HG02763 (cell line): ENCODE data around the gene SPATA24.
"Not testable (repeated sequence)": the region's sequence is repeated elsewhere in the genome, so short reads cannot be mapped to it uniquely, and the experiment has no call there.

Experiments used
- ATAC-seq: cut with Tn5 transposase; IDR thresholded peaks from one replicate; pipeline ENCODE4 v1.9.1; 2021; ENCODE audit warnings: mild to moderate bottlenecking, moderate library complexity; ENCODE audit not compliant: unreplicated experiment

SPATA24 gene

GRCh38 chr5:139395844-139396640 lies 7.8 kb downstream of the SPATA24 start:
- no peak for ATAC-seq

- ATAC-seq, result no peak
Observed at GRCh38 chr5:139394654-139395566, 9.0 kb downstream of the SPATA24 start, which contains the start of gene PROB1. Gene PROB1, minus strand, starts transcription at chr5:139395104. Its CDS starts 23 bp downstream, at chr5:139395081.

GRCh38 chr5:139394123-139394653 lies 9.7 kb downstream of the SPATA24 start:
- ATAC-seq, result no peak

GRCh38 chr5:139393497-139394122 lies 10.3 kb downstream of the SPATA24 start:
- ATAC-seq, result no peak

- peak; percentile 49 for ATAC-seq
Observed at GRCh38 chr5:139392678-139393496, 11.0 kb downstream of the SPATA24 start.

- ATAC-seq, result no peak
Observed at GRCh38 chr5:139392324-139392677, 11.6 kb downstream of the SPATA24 start.

GRCh38 chr5:139391570-139392323 lies 12.1 kb downstream of the SPATA24 start:
- ATAC-seq, result no peak

- no peak for ATAC-seq
Observed at GRCh38 chr5:139390639-139391569, 13.0 kb downstream of the SPATA24 start.

GRCh38 chr5:139389701-139390638 lies 13.9 kb downstream of the SPATA24 start, which contains the start of gene MZB1:
Gene MZB1, minus strand, starts transcription at chr5:139389913. Its CDS starts 57 bp downstream, at chr5:139389856.
- ATAC-seq, result peak; percentile 36

GRCh38 chr5:139388198-139388821 lies 15.6 kb downstream of the SPATA24 start:
- no peak for ATAC-seq

- ATAC-seq, result no peak
Observed at GRCh38 chr5:139387611-139388197, 16.2 kb downstream of the SPATA24 start.

GRCh38 chr5:139386956-139387355 lies 16.9 kb downstream of the SPATA24 start:
- not testable (repeated sequence) for ATAC-seq

GRCh38 chr5:139386050-139386438 lies 17.8 kb downstream of the SPATA24 start:
- ATAC-seq, result no peak

GRCh38 chr5:139385061-139386049 lies 18.5 kb downstream of the SPATA24 start:
- ATAC-seq, result no peak

- ATAC-seq, result no peak
Observed at GRCh38 chr5:139384591-139385051, 19.3 kb downstream of the SPATA24 start.
